T-cell (primary cell): ENCODE results near the gene ARPC5L. TPM values are rescaled to one million over a fixed set of nuclear protein-coding genes. Genes with fewer than 3 reads are reported as not detected.

Experiments used
- ATAC-seq, 4 experiments: fragments of 200-7000 bp in 3 of 4; fragments of 150-1000 bp in 1 of 4; cut with Tn5 transposase; replicated peaks in 1 of 4; 1 replicate in 3 of 4; 2 replicates in 1 of 4; pipeline ENCODE4 v1.10.0; 2021; ENCODE audit warnings: moderate library complexity in 3 of 4, mild to moderate bottlenecking in 2 of 4, moderate number of reproducible peaks in 1 of 4
- CTCF ChIA-PET, 2 donors: fragments of 300-600 bp; sonication (Branson Sonifier 250); formaldehyde crosslinking; loops; one replicate each; lab custom pipeline; 2022; ENCODE audit warnings: antibody characterized with exemption in 2 of 2; lab: Charles Lee
- POLR2A ChIA-PET, 2 donors: fragments of 300-600 bp; sonication (Branson Sonifier 250); formaldehyde crosslinking; loops; one replicate each; lab custom pipeline; 2022; ENCODE audit warnings: antibody characterized with exemption in 2 of 2; lab: Charles Lee
- DNase-seq, 35 experiments: peaks; one replicate each; pipeline versions ENCODE4 v3.0.0 to v3.0.0-alpha.2; 2013 to 2023
- H3K27ac ChIP-seq: one replicate; pipeline ENCODE4 v1.5.1; 2013; ENCODE audit warnings: low read length
- H3K27me3 ChIP-seq, 2 experiments: replicated peaks in 1 of 2; 1 replicate in 1 of 2; 2 replicates in 1 of 2; pipeline versions ENCODE4 v1.6.1 to v1.7.0; 2013; ENCODE audit warnings: low read length in 1 of 2, mixed read lengths in 1 of 2; ENCODE audit not compliant: control insufficient read depth in 2 of 2, insufficient read depth in 2 of 2; ENCODE audit errors: extremely low read depth in 1 of 2
- H3K36me3 ChIP-seq, 2 donors: 1 replicate in 1 of 2; 2 replicates in 1 of 2; pipeline versions ENCODE4 v1.6.1 to v1.7.0; 2013; ENCODE audit warnings: low read length in 1 of 2; ENCODE audit not compliant: control insufficient read depth in 2 of 2, insufficient read depth in 1 of 2; ENCODE audit errors: extremely low read depth in 1 of 2
- H3K4me1 ChIP-seq, 2 experiments: 1 replicate in 1 of 2; 2 replicates in 1 of 2; pipeline versions ENCODE4 v1.6.1 to v1.7.0; 2013; ENCODE audit warnings: low read length in 2 of 2, mixed read lengths in 1 of 2; ENCODE audit not compliant: insufficient read depth in 2 of 2, control insufficient read depth in 1 of 2; ENCODE audit errors: extremely low read depth in 1 of 2
- H3K4me3 ChIP-seq, 2 donors: 1 replicate in 1 of 2; 2 replicates in 1 of 2; pipeline versions ENCODE4 v1.5.1 to v1.7.0; 2013; ENCODE audit warnings: mild to moderate bottlenecking in 2 of 2, low read length in 1 of 2, moderate library complexity in 1 of 2; ENCODE audit not compliant: control insufficient read depth in 1 of 2; ENCODE audit errors: extremely low read depth in 1 of 2
- H3K9me3 ChIP-seq: 2 replicates; pipeline ENCODE4 v1.7.0; 2013
- H3K27ac Mint-ChIP-seq, 2 donors: one replicate each; pipeline ENCODE4 v1.8.0; 2020 to 2021; ENCODE audit warnings: mild to moderate bottlenecking in 2 of 2, mixed read lengths in 2 of 2
- H3K27me3 Mint-ChIP-seq, 2 donors: one replicate each; pipeline ENCODE4 v1.8.0; 2021 to 2022; ENCODE audit warnings: mixed read lengths in 2 of 2
- H3K36me3 Mint-ChIP-seq: one replicate; pipeline ENCODE4 v1.8.0; 2021; ENCODE audit warnings: mixed read lengths
- H3K4me1 Mint-ChIP-seq, 3 donors: one replicate each; pipeline ENCODE4 v1.8.0; 2020 to 2022; ENCODE audit warnings: mixed read lengths in 3 of 3, mild to moderate bottlenecking in 1 of 3
- H3K4me3 Mint-ChIP-seq, 3 donors: one replicate each; pipeline ENCODE4 v1.8.0; 2020 to 2022; ENCODE audit warnings: mild to moderate bottlenecking in 3 of 3, mixed read lengths in 3 of 3, moderate library complexity in 3 of 3
- H3K9me3 Mint-ChIP-seq, 3 donors: one replicate each; pipeline ENCODE4 v1.8.0; 2020 to 2022; ENCODE audit warnings: mixed read lengths in 3 of 3
- WGBS: methylation state at CpG from one replicate; pipeline ENCODE4 v1.1.5; 2013; ENCODE audit warnings: missing lambda C conversion rate; ENCODE audit not compliant: insufficient coverage; 5-methylcytosine and 5-hydroxymethylcytosine counted together
- total RNA-seq, 35 experiments: library from RNA in 6 of 35; stranded (reverse) in 6 of 35; fragments of 120-200 nt in 1 of 35; gene quantifications; one replicate each; pipeline versions ENCODE4 v1.2.1 to v1.2.4 and lab custom pipeline; 2013 to 2026

The ARPC5L gene
- total RNA-seq, 5 donors from 2014 or later (not counting 1 experiment from before 2014, with no cell fraction given): 29.1 to 55.3 (median 35.9) TPM

GRCh38 chr9:124889006-124889405 is 27.1 kb downstream of the ARPC5L start:
- ChIA-PET CTCF (no interaction called here), POLR2A (no interaction called here)
- H3K9me3 Mint-ChIP-seq: no peaks in the 10 kb centered on the region
- no peak overlapping the region for H3K4me3 ChIP-seq
- 96% methylated on average over 13 of the region's 13 CpGs for WGBS
- no peaks in the 10 kb centered on the region for H3K4me1 ChIP-seq
- H3K4me3 Mint-ChIP-seq: no peak overlapping the region
- H3K36me3 Mint-ChIP-seq: peaks cover 68% of the 10 kb centered on the region
- H3K27me3 ChIP-seq: peaks cover 0 to 20% of the 10 kb centered on the region in 2 experiments
- DNase-seq: no peak
- H3K4me1 Mint-ChIP-seq: peaks cover 0 to 2% (median 0%) of the 10 kb centered on the region in 3 donors
- peaks cover 27 to 79% of the 10 kb centered on the region in 2 donors for H3K36me3 ChIP-seq
- no peak overlapping the region for H3K27ac ChIP-seq
- ATAC-seq: no peak
- H3K9me3 ChIP-seq: no peaks in the 10 kb centered on the region
- H3K27me3 Mint-ChIP-seq: no peaks in the 10 kb centered on the region
- no peak overlapping the region for H3K27ac Mint-ChIP-seq

GRCh38 chr9:124890179-124890578 is 28.2 kb downstream of the ARPC5L start:
- peaks cover 73% of the 10 kb centered on the region for H3K36me3 Mint-ChIP-seq
- no peaks in the 10 kb centered on the region for H3K9me3 ChIP-seq
- no peak overlapping the region for H3K27ac ChIP-seq
- no peak overlapping the region for H3K27ac Mint-ChIP-seq
- H3K27me3 ChIP-seq: peaks cover 0 to 20% of the 10 kb centered on the region in 2 experiments
- no peaks in the 10 kb centered on the region for H3K9me3 Mint-ChIP-seq
- ChIA-PET CTCF (no interaction called here), POLR2A (no interaction called here)
- no peaks in the 10 kb centered on the region for H3K27me3 Mint-ChIP-seq
- ATAC-seq: no peak
- no peak overlapping the region for H3K4me3 ChIP-seq
- peaks cover 30 to 71% of the 10 kb centered on the region in 2 donors for H3K36me3 ChIP-seq
- peaks cover 8 to 12% (median 9%) of the 10 kb centered on the region in 3 donors for H3K4me1 Mint-ChIP-seq
- H3K4me3 Mint-ChIP-seq: no peak overlapping the region
- WGBS: 97% methylated on average over 6 of the region's 7 CpGs
- H3K4me1 ChIP-seq: no peaks in the 10 kb centered on the region
- no peak for DNase-seq

- Mint-ChIP-seq H3K4me3 (no peak overlapping the region), H3K36me3 (peaks cover 73% of the 10 kb centered on the region), H3K9me3 (no peaks in the 10 kb centered on the region), H3K4me1 (peaks cover 12 to 22% (median 16%) of the 10 kb centered on the region in 3 donors), H3K27ac (no peak overlapping the region), H3K27me3 (no peaks in the 10 kb centered on the region)
- no peak for DNase-seq
- 100% methylated on average over 3 of the region's 9 CpGs for WGBS
- Histone ChIP-seq H3K27me3 (peaks cover 0 to 13% of the 10 kb centered on the region in 2 experiments), H3K4me3 (no peak overlapping the region), H3K27ac (no peak overlapping the region), H3K36me3 (peaks cover 16 to 56% of the 10 kb centered on the region in 2 donors), H3K4me1 (no peaks in the 10 kb centered on the region), H3K9me3 (no peaks in the 10 kb centered on the region)
- ATAC-seq: no peak
- POLR2A ChIA-PET: interaction anchor here (0.6 kb wide), 2 partner anchors 121 to 724 kb away, joined by 3 to 9 read pairs; no protein-coding TSS in a partner anchor
- CTCF ChIA-PET: interaction anchor here (0.8 to 1.5 kb wide), 4 partner anchors 34 to 54 kb away, joined by 3 to 6 read pairs (median 3); no protein-coding TSS in a partner anchor
Measured at GRCh38 chr9:124894035-124894740, 32.3 kb downstream of the ARPC5L start.

- DNase-seq (peak; percentile 10 to 75 (median 39)), ATAC-seq (peak; percentile 73 to 95 (median 81))
- CTCF ChIA-PET: interaction anchor here (0.9 to 1.5 kb wide), 2 partner anchors 42 to 43 kb away, joined by 3 to 6 read pairs; no protein-coding TSS in a partner anchor
- Mint-ChIP-seq H3K4me3 (no peak overlapping the region), H3K27ac (peak overlapping the region; percentile 45 to 81), H3K36me3 (peaks cover 72% of the 10 kb centered on the region), H3K4me1 (peaks cover 12 to 22% (median 16%) of the 10 kb centered on the region in 3 donors), H3K9me3 (no peaks in the 10 kb centered on the region), H3K27me3 (no peaks in the 10 kb centered on the region)
- POLR2A ChIA-PET: no interaction called here
- no peaks in the 10 kb centered on the region for H3K4me1 ChIP-seq
- H3K9me3 ChIP-seq: no peaks in the 10 kb centered on the region
- no peak overlapping the region for H3K27ac ChIP-seq
- H3K27me3 ChIP-seq: peaks cover 0 to 18% of the 10 kb centered on the region in 2 experiments
- H3K4me3 ChIP-seq: no peak overlapping the region
- H3K36me3 ChIP-seq: peaks cover 22 to 56% of the 10 kb centered on the region in 2 donors
Measured at GRCh38 chr9:124894741-124895170, 32.8 kb downstream of the ARPC5L start.

GRCh38 chr9:124897570-124898460 is 35.9 kb downstream of the ARPC5L start:
- CTCF ChIA-PET: no interaction called here
- Histone ChIP-seq H3K4me3 (no peak overlapping the region), H3K9me3 (no peaks in the 10 kb centered on the region), H3K27ac (no peak overlapping the region), H3K27me3 (peaks cover 0 to 13% of the 10 kb centered on the region in 2 experiments), H3K36me3 (peaks cover 18 to 43% of the 10 kb centered on the region in 2 donors), H3K4me1 (no peaks in the 10 kb centered on the region)
- Mint-ChIP-seq H3K27me3 (no peaks in the 10 kb centered on the region), H3K36me3 (peaks cover 63% of the 10 kb centered on the region), H3K4me3 (no peak overlapping the region), H3K9me3 (no peaks in the 10 kb centered on the region), H3K27ac (no peak overlapping the region), H3K4me1 (peaks cover 12 to 22% (median 16%) of the 10 kb centered on the region in 3 donors)
- ATAC-seq (no peak), DNase-seq (no peak)
- POLR2A ChIA-PET: no interaction called here
- no CpG with 5 or more reads among the region's 6 CpGs for WGBS

- H3K36me3 Mint-ChIP-seq: peaks cover 57% of the 10 kb centered on the region
Measured at GRCh38 chr9:124899845-124900244, 37.9 kb downstream of the ARPC5L start.

More at GRCh38 chr9:124899845-124900244, 37.9 kb downstream of the ARPC5L start:
- Histone ChIP-seq H3K27ac (no peak overlapping the region), H3K4me1 (no peaks in the 10 kb centered on the region), H3K4me3 (no peak overlapping the region), H3K9me3 (no peaks in the 10 kb centered on the region), H3K36me3 (peaks cover 15 to 41% of the 10 kb centered on the region in 2 donors), H3K27me3 (peaks cover 0 to 13% of the 10 kb centered on the region in 2 experiments)
- no peak for DNase-seq
- POLR2A ChIA-PET: no interaction called here
- CTCF ChIA-PET: no interaction called here
- ATAC-seq: no peak
- 96% methylated on average over 6 of the region's 9 CpGs for WGBS
- Mint-ChIP-seq H3K4me1 (peaks cover 7 to 14% (median 10%) of the 10 kb centered on the region in 3 donors), H3K27me3 (peaks cover 0 to 3% of the 10 kb centered on the region in 2 donors), H3K27ac (no peak overlapping the region), H3K4me3 (no peak overlapping the region), H3K9me3 (no peaks in the 10 kb centered on the region)
